Thyroid gland (tissue), 4 donors: Measurements from ENCODE around the gene SLC7A7. TPM values are rescaled to one million over a fixed set of nuclear protein-coding genes. Genes with fewer than 3 reads are reported as not detected.

ENCODE experiments used
- DNase-seq, 2 donors: peaks; one replicate each; pipeline ENCODE4 v3.0.0-alpha.2; 2019
- H3K27ac ChIP-seq, 3 donors: fragments of 200-600 bp; sonication (generic); 1 replicate in 2 of 3; 2 replicates in 1 of 3; pipeline ENCODE4 v1.5.1; 2016 to 2019; ENCODE audit warnings: mild to moderate bottlenecking in 1 of 3, moderate library complexity in 1 of 3
- H3K27me3 ChIP-seq: fragments of 200-600 bp; sonication (generic); one replicate; pipeline ENCODE4 v1.5.1; 2019
- H3K36me3 ChIP-seq, 2 donors: fragments of 200-600 bp; sonication (generic); one replicate each; pipeline ENCODE4 v1.5.1; 2016 to 2019
- H3K4me1 ChIP-seq, 2 donors: fragments of 200-600 bp; sonication (generic); one replicate each; pipeline ENCODE4 v1.5.1; 2017 to 2019
- H3K4me3 ChIP-seq, 3 donors: fragments of 200-600 bp; sonication (generic); replicated peaks in 1 of 3; 1 replicate in 2 of 3; 2 replicates in 1 of 3; pipeline ENCODE4 v1.5.1; 2016; ENCODE audit warnings: mild to moderate bottlenecking in 1 of 3
- H3K9me3 ChIP-seq: fragments of 200-600 bp; sonication (generic); one replicate; pipeline ENCODE4 v1.5.1; 2017
- CTCF ChIP-seq, 6 experiments: fragments of 200-600 bp in 3 of 6; fragments of 450-650 bp in 3 of 6; sonication (generic) in 3 of 6; IDR thresholded peaks; one replicate each; pipeline ENCODE4 v1.5.1; 2016 to 2019; ENCODE audit warnings: antibody characterized with exemption in 6 of 6, mild to moderate bottlenecking in 2 of 6, inconsistent platforms in 1 of 6, moderate library complexity in 1 of 6
- POLR2A ChIP-seq, 2 donors: fragments of 450-650 bp; IDR thresholded peaks; one replicate each; pipeline ENCODE4 v1.6.1; 2017; ENCODE audit warnings: antibody characterized with exemption in 2 of 2, mild to moderate bottlenecking in 2 of 2, moderate library complexity in 1 of 2
- WGBS, 2 donors: methylation state at CpG; one replicate each; pipeline ENCODE4 v1.1.5; 2017; 5-methylcytosine and 5-hydroxymethylcytosine counted together
- intact Hi-C: fragments of 100-400 bp; cut with DNase I; formaldehyde crosslinking; loops from one replicate; pipeline ENCODE4 v1.15.1; 2023
- total RNA-seq, 4 donors: library from RNA; depleted of rRNA; stranded (reverse); fragments of >200 nt; gene quantifications; one replicate each; pipeline ENCODE4 v1.2.3, GENCODE V29; 2016

The SLC7A7 gene
- total RNA-seq, 4 donors from 2014 or later, result 8.4 to 15.1 (median 13.7) TPM

- Histone ChIP-seq H3K27ac (peak overlapping the region in 1 of 3 donors; percentile 96), H3K27me3 (no peaks in the 10 kb centered on the region), H3K4me1 (peaks cover 31 to 51% of the 10 kb centered on the region in 2 donors), H3K9me3 (no peaks in the 10 kb centered on the region), H3K36me3 (no peaks in the 10 kb centered on the region), H3K4me3 (no peak overlapping the region)
- 87 to 95% methylated on average over 1 of the region's 1 CpG for WGBS, 2 donors
- no peak for DNase-seq
- no peak for TF ChIP-seq CTCF (IDR thresholded peaks at IDR 0.05)
- no peak for TF ChIP-seq POLR2A (IDR thresholded peaks at IDR 0.05)
- intact Hi-C loops, result loop anchor here (10.0 kb wide), 1 partner anchor 46 kb away; no protein-coding TSS in a partner anchor
Observed at GRCh38 chr14:22820731-22821130, 5.5 kb upstream of the SLC7A7 start.

GRCh38 chr14:22819151-22819988 is 4.1 kb upstream of the SLC7A7 start:
- TF ChIP-seq POLR2A (IDR thresholded peaks at IDR 0.05), result peak in 1 of 2 donors; percentile 90
- no peak for TF ChIP-seq CTCF (IDR thresholded peaks at IDR 0.05)
- intact Hi-C loops, result no loop called here
- H3K9me3 ChIP-seq, result no peaks in the 10 kb centered on the region
- no peaks in the 10 kb centered on the region for H3K36me3 ChIP-seq
- H3K4me3 ChIP-seq, result no peak overlapping the region
- 7 to 10% methylated on average over 10 of the region's 10 CpGs for WGBS, 2 donors
- DNase-seq, result peak; percentile 89 to 90
- no peaks in the 10 kb centered on the region for H3K27me3 ChIP-seq
- peaks cover 34 to 51% of the 10 kb centered on the region in 2 donors for H3K4me1 ChIP-seq
- H3K27ac ChIP-seq, result peak overlapping the region; percentile 80 to 96 (median 91)

- no peak for DNase-seq
- TF ChIP-seq POLR2A (IDR thresholded peaks at IDR 0.05) (no peak), CTCF (IDR thresholded peaks at IDR 0.05) (no peak)
- Histone ChIP-seq H3K9me3 (no peaks in the 10 kb centered on the region), H3K36me3 (no peaks in the 10 kb centered on the region), H3K27me3 (no peaks in the 10 kb centered on the region), H3K4me3 (no peak overlapping the region), H3K27ac (no peak overlapping the region), H3K4me1 (peaks cover 22 to 32% of the 10 kb centered on the region in 2 donors)
- intact Hi-C loops, result no loop called here
- WGBS, 2 donors, result 85 to 91% methylated on average over 7 of the region's 7 CpGs
Observed at GRCh38 chr14:22814373-22814772, 862 bp downstream of the SLC7A7 start.

- Histone ChIP-seq H3K4me1 (peaks cover 10 to 20% of the 10 kb centered on the region in 2 donors), H3K4me3 (no peak overlapping the region), H3K27me3 (no peaks in the 10 kb centered on the region), H3K36me3 (no peaks in the 10 kb centered on the region), H3K27ac (peak overlapping the region in 1 of 3 donors; percentile 10), H3K9me3 (no peaks in the 10 kb centered on the region)
- peak; percentile 51 for DNase-seq
- WGBS, 2 donors, result 66 to 71% methylated on average over 4 to 9 of the region's 9 CpGs
- no peak for TF ChIP-seq CTCF (IDR thresholded peaks at IDR 0.05)
- TF ChIP-seq POLR2A (IDR thresholded peaks at IDR 0.05), result no peak
- intact Hi-C loops, result no loop called here
Observed at GRCh38 chr14:22813145-22813544, 2.1 kb downstream of the SLC7A7 start.

- intact Hi-C loops, result no loop called here
- Histone ChIP-seq H3K36me3 (no peaks in the 10 kb centered on the region), H3K27me3 (no peaks in the 10 kb centered on the region), H3K27ac (peak overlapping the region in 1 of 3 donors; percentile 10), H3K4me1 (peaks cover 6 to 19% of the 10 kb centered on the region in 2 donors), H3K9me3 (no peaks in the 10 kb centered on the region), H3K4me3 (no peak overlapping the region)
- WGBS, 2 donors, result 88 to 93% methylated on average over 4 of the region's 4 CpGs
- TF ChIP-seq POLR2A (IDR thresholded peaks at IDR 0.05) (no peak), CTCF (IDR thresholded peaks at IDR 0.05) (no peak)
- no peak for DNase-seq
Observed at GRCh38 chr14:22812744-22813143, 2.5 kb downstream of the SLC7A7 start.
